HG03520 (cell line): ENCODE measurements around the gene ASMTL.
"Not testable (repeated sequence)": the region's sequence is repeated elsewhere in the genome, so short reads cannot be mapped to it uniquely, and the experiment has no call there.

Experiments
- ATAC-seq: cut with Tn5 transposase; IDR thresholded peaks from one replicate; pipeline ENCODE4 v1.9.1; 2021; ENCODE audit warnings: mild to moderate bottlenecking, moderate library complexity; ENCODE audit not compliant: unreplicated experiment

ASMTL gene

GRCh38 chrX:1391707-1392375 is 60.9 kb downstream of the ASMTL start, which contains the start of gene SLC25A6:
TSS of gene SLC25A6 (minus strand) at chrX:1392113. CDS start at chrX:1392009, 104 bp downstream.
- peak; percentile 95 for ATAC-seq

GRCh38 chrX:1391370-1391706 is 61.4 kb downstream of the ASMTL start:
- peak; percentile 29 for ATAC-seq

DNA sequence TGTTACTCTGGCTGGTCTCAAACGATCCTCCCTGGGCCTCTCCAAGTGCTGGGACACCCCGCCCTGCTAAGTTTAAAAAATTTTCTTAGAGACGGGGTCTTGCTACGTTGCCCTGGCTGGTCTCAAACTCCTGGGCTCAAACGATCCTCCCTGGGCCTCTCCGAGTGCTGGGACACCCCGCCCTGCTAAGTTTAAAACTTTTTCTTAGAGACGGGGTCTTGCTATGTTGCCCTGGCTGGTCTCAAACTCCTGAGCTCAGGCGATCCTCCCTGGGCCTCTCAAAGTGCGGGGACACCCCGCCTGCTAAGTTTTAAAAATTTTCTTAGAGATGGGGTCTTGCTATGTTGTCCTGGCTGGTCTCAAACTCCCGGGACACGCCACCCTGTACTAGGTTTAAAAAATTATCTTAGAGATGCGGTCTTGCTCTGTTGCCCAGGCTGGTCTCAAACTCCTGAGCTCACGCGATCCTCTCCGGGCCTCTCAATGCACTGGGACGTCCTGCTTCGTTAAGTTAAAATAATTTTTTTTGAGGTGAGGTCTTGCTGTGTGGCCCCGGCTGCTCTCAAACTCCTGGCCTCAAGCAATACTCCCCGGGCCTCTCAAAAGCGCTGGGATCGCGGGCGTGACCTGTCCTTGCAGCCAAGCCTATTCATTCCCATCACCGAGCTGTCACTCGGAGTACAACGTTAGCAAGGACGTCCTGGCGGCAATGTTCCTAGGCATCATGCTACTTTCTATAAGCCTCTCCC is 61.9 kb downstream of the ASMTL start:
- ATAC-seq: no peak

DNA sequence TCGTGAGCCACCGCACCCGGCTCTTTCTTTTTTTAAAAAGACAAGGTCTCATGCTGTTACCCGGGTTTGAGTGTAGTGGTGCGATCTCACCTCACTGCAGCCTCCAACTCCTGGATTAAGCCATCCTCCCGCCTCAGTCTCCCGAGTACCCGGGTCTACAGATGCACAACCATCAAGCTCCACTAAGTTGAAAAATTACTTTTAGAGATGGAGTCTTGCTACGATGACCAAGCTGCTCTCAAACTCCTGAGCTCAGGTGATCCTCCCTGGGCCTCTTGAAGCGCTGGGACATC is 62.8 kb downstream of the ASMTL start:
- no peak for ATAC-seq

DNA sequence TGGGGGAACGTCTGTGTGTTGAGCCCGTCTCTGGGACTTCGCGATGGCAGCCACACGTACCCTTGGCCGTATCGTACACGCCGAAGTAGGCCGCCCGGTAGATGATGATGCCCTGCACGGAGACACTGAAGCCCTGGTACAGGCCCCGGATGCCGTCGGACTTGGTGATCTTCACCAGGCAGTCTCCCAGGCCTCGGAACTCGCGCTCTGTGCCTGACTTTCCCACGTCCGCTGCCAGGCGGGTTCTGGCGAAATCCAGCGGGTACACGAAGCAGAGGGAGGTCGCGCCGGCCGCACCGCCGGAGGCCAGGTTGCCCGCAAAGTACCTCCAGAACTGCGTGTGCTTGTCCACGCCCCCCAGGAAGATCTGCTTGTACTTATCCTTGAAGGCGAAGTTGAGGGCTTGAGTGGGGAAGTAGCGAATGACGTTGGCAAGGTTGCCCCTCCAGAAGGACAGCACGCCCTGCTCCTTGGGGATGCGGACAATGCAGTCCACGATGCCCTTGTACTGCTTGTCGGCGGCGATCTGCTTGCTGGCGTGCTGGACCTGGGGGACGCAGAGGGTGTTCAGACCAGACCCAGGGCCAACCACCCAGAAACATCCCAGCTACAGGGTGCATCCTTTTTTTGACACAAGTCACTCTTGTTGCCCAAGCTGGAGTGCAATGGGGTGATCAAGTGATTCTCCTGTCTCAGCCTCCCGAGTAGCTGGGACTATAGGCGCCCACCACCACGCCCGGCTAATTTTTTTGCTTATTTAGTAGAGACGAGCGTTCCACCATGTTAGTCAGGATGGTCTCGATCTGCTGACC is 63.3 kb downstream of the ASMTL start:
- ATAC-seq: no peak

DNA sequence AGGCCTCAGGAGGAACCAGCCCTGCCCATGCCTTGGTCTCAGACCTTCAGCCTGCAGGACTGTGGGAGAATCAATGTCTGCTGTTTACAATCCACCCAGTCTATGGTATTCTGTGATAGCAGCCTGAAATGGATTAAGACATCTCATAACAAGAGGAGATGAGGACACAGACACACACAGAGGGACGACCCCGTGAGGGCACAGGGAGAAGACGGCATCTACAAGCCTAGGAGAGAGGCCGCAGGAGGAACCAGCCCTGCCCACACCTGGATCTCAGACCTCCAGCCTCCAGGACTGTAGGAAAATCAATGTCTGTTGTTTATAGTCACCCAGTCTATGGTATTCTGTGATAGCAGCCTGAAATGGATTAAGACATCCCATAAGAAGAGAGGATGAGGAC is 64.1 kb downstream of the ASMTL start:
- no peak for ATAC-seq

- no peak for ATAC-seq
Observed at GRCh38 chrX:1387141-1387776, 65.5 kb downstream of the ASMTL start.

DNA sequence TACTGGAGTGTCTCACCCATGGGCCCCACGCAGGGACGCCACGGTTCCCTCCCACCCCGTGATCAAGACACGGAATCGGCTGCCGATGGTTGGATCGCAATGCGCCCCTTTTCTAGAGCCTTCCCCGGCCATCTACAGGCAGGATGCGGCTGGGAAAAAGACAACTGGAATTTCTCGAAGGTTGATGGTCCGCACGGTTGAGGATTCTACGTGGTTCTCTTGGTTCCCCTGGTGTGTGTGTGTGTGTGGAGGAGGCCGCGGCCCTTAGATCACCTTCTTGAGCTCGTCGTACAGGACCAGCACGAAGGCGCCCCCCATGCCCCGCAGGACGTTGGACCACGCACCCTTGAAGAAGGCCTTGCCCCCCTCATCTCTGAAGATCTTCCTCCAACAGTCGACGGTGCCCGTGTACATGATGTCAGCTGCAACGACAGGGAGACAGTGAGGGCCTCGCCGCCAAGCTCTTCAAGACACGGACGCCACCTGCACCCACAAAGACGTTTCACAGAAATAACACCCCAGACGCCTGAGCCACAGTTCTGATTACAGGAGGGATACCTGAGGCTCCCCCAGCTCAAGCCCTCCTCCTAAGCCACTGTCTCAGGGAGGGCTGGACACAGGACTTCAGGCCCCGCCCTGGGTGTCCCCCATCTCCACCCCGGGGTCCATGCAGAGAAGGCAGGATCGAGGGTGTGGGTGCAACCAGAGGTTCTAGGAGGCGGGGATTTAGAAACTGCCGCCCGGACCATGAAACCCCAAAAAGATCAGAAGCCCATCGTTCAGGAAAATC is 66.2 kb downstream of the ASMTL start:
- no peak for ATAC-seq

- no peak for ATAC-seq
Observed at GRCh38 chrX:1385253-1386223, 67.2 kb downstream of the ASMTL start.

GRCh38 chrX:1384658-1385252 is 68.0 kb downstream of the ASMTL start:
- ATAC-seq: no peak

DNA sequence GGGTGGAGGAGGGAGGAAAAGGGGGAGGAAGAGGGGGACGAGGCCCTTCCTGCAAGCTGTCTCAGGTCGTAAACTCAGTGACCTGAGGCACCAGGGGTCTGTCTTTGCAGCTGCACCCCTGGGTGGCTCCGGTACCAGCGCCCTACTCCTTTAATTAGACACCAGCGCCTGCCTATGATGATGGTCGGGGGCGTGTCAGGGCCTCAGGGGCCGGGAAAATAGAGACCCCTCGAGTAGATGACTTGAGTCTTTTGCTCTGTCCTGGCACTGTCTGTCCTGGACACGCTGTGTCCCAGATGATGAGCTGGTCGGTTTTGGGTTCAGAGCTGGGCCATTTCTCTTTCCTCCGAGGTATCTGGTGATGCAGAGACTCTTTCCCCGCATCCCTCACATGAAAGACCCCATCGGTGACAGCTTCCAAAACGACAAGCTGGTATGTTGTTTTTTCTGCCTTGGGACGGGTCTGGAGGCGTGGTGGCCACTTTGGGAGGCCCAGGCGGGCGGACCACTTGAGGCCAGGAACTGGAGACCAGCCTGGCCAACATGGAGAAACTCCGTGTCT is 72.0 kb downstream of the ASMTL start:
- no peak for ATAC-seq

DNA sequence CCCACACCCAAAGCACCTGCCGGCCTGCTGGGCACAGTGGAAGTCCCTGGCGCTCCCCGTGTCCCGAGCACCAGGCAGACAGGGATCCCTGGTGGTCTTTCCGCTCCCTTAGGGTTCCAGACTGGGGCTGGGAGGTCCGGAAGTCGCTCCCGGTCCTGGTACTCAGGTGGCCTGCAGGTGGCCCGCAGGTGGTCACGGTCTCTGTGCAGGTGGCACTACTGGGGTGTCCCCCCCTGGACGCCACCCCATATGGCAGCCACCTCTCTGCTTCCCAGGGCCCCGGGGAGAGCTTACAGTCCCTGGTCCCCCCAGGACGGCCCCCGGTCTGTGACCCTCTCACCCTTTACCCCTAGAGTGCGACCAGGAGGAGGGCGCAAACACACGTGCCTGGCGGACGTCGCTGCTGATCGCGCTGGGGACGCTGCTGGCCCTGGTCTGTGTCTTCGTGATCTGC is 74.4 kb downstream of the ASMTL start:
- no peak for ATAC-seq

DNA sequence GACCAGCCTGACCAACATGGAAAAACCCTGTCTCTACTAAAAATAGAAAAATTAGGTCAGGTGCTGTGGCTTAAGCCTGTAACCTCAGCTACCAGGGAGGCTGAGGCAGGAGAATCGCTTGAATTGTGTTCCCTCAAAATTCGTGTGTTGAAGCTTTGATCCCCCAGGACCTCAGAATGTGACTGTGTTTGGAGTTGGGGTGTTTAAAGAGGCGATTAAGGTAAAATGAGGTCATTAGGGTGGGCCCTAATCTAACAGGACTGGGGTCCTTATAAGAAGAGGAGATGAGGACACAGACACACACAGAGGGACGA is 84.4 kb downstream of the ASMTL start:
- no peak for ATAC-seq

DNA sequence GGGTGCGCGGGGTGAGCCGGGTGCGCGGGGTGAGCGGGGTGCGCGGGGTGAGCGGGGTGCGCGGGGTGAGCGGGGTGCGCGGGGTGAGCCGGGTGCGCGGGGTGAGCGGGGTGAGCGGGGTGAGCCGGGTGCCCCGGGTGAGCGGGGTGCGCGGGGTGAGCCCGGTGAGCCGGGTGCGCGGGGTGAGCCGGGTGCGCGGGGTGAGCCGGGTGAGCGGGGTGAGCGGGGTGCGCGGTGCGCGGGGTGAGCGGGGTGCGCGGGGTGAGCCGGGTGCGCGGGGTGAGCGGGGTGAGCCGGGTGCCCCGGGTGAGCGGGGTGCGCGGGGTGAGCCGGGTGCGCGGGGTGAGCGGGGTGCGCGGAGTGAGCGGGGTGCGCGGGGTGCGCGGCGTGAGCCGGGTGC is 86.3 kb downstream of the ASMTL start:
- ATAC-seq: not testable (repeated sequence)

- no peak for ATAC-seq
Observed at GRCh38 chrX:1361910-1362309, 90.8 kb downstream of the ASMTL start.

DNA sequence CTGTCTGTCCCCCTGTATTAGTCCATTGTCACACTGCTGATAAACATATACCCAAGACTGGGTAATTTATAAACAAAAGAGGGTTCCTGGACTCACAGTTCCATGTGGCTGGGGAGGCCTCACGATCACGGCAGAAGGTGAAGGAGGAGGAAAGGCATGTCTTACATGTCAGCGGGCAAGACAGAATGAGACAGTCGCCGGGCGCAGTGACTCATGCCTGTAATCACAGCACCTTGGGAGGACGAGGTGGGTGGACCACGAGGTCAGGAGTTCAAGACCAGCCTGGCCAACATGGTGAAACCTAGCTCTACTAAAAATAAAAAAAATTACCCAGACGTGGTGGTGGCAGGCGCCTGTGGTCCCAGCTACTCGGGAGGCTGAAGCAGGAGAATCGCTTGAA is 91.4 kb downstream of the ASMTL start:
- ATAC-seq: no peak

DNA sequence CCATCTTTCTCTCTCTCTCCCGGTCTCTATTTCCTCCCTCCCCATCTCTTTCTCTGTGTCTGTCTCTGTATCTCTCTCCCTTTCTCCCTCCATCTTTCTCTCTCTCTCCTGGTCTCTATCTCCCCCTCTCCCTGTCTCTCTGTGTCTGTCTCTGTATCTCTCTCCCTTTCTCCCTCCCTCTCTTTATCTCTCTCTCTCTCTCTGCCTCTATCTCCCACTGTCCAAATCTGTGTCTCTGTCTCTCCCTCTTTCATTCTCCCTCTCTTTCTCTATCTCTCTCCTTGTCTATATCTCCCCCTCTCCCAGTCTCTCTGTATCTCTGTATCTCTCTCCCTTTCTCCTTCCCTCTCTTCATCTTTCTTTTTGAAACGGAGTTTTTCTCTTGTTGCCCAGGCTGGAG is 92.5 kb downstream of the ASMTL start:
- ATAC-seq: no peak

DNA sequence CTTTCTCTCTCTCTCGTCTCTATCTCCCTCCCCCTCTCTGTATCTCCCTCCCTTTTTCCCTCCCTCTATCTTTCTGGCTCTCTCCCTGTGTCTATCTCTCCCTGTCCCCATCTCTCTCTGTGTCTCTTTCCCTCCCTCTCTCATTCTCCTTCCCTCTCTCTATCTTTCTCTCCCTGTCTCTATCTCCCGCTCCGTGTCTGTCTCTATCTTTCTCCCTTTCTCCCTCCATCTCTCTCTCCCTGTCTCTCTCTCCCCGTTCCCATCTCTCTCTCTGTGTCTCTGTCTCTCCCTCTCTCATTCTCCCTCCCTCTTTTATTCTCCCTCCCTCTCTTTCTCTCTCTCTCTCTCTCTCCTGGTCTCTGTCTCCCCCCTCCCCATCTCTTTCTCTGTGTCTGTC is 93.2 kb downstream of the ASMTL start:
- no peak for ATAC-seq
